Measurements from ENCODE around the gene PRDM10.

Gene PRDM10

DNA sequence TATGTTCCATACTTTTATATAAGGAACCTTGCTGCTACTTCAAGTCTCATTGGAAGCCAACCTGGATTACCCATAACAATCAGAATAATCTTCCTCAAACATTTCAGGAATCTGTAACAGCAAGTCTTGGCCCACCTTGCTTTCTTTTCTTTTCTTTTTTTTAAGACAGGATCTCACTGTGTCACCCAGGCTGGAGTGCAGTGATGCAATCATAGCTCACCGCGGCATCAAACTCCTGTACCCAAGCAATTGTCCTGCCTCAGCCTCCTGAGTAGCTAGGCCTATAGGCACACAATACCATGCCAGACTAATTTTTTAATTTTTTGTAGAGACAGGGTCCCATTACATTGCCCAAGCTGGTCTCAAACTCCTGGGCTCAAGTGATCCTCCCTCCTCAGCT, 29.3 kb upstream of the PRDM10 start:
- TF ChIP-seq FOXP2 (optimal IDR thresholded peaks at IDR 0.05; ENCODE audit: borderline replicate concordance, extremely low read depth, extremely low read length, insufficient read depth) = no peak
- TF ChIP-seq TAF1 (IDR thresholded peaks at IDR 0.05; ENCODE audit: borderline replicate concordance, insufficient read depth, low read length) = no peak
- TF ChIP-seq, protein P1, sequence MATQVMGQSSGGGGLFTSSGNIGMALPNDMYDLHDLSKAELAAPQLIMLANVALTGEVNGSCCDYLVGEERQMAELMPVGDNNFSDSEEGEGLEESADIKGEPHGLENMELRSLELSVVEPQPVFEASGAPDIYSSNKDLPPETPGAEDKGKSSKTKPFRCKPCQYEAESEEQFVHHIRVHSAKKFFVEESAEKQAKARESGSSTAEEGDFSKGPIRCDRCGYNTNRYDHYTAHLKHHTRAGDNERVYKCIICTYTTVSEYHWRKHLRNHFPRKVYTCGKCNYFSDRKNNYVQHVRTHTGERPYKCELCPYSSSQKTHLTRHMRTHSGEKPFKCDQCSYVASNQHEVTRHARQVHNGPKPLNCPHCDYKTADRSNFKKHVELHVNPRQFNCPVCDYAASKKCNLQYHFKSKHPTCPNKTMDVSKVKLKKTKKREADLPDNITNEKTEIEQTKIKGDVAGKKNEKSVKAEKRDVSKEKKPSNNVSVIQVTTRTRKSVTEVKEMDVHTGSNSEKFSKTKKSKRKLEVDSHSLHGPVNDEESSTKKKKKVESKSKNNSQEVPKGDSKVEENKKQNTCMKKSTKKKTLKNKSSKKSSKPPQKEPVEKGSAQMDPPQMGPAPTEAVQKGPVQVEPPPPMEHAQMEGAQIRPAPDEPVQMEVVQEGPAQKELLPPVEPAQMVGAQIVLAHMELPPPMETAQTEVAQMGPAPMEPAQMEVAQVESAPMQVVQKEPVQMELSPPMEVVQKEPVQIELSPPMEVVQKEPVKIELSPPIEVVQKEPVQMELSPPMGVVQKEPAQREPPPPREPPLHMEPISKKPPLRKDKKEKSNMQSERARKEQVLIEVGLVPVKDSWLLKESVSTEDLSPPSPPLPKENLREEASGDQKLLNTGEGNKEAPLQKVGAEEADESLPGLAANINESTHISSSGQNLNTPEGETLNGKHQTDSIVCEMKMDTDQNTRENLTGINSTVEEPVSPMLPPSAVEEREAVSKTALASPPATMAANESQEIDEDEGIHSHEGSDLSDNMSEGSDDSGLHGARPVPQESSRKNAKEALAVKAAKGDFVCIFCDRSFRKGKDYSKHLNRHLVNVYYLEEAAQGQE (IDR thresholded peaks at IDR 0.05; ENCODE audit: insufficient read depth in 1 of 2, low read depth in 2 of 2, low read length in 2 of 2) = no peak
- no peak for TF ChIP-seq POLR2AphosphoS5 (IDR thresholded peaks at IDR 0.05; ENCODE audit: low read depth, low read length)
- no peak for TF ChIP-seq SIN3A (IDR thresholded peaks at IDR 0.05; ENCODE audit: borderline replicate concordance, insufficient read depth, low read length)

DNA sequence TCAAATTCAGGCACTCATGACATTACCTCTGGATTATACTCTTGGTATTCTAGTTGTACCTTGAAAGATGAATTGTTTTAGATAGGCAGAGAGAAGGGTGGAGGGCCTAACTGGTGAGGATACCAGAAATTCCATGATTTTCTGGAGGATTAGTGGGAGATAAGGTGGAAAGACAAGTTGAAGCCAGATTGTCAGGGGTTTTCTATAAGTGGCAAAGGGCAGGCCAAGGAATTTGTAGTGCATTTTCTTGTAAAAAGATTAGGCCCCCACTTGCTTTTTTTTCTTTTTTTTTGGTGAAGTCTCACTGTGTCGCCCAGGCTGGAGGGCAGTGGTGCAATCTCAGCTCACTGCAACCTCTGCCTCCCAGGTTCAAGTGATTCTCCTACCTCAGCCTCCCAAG, 28.4 kb upstream of the PRDM10 start:
- TF ChIP-seq, protein P1 (IDR thresholded peaks at IDR 0.05; ENCODE audit: insufficient read depth in 1 of 2, low read depth in 2 of 2, low read length in 2 of 2) = no peak
- no peak for TF ChIP-seq TAF1 (IDR thresholded peaks at IDR 0.05; ENCODE audit: borderline replicate concordance, insufficient read depth, low read length)
- no peak for TF ChIP-seq SIN3A (IDR thresholded peaks at IDR 0.05; ENCODE audit: borderline replicate concordance, insufficient read depth, low read length)
- TF ChIP-seq FOXP2 (optimal IDR thresholded peaks at IDR 0.05; ENCODE audit: borderline replicate concordance, extremely low read depth, extremely low read length, insufficient read depth) = no peak
- TF ChIP-seq POLR2AphosphoS5 (IDR thresholded peaks at IDR 0.05; ENCODE audit: low read depth, low read length) = no peak

DNA sequence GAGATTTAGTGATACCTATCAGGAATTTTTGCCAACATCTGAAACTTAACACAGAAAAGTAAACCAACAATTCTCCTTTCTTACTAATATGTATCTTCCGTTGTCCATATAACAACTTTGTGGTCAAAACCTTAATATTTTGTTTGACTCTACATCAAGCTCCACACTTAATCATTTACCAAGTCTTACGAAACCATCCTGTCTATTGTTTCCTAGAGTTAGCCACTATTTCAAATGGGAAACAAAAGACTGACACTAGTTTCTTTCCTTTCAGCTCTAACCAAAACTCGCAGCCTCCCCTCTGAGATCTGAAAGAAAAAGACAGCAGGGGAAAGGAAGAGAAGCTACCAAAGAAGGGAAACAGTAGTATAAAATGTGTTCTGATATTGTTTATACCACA, 26.5 kb upstream of the PRDM10 start:
- TF ChIP-seq SIN3A (IDR thresholded peaks at IDR 0.05; ENCODE audit: borderline replicate concordance, insufficient read depth, low read length) = no peak
- TF ChIP-seq, protein P1 (IDR thresholded peaks at IDR 0.05; ENCODE audit: insufficient read depth in 1 of 2, low read depth in 2 of 2, low read length in 2 of 2) = no peak

DNA sequence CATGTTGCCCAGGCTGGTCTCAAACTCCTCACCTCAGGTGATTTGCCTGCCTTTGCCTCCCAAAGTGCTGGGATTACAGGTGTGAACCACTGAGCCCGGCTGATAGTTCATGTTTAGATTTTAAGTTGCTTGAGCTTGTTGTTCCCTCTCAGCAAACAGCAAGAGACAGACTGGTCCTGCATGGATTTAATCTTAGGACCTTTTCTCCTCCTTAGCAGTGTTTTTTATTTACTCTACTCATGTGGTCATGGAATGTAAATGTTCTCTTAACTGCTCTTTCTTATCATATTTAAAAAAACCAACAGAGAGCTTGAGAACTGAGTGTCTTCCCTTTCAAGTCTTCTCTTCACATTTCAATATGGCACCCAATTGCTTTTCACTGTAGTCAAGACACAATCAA, 22.7 kb upstream of the PRDM10 start:
- TF ChIP-seq SIN3A (IDR thresholded peaks at IDR 0.05; ENCODE audit: borderline replicate concordance, insufficient read depth, low read length) (no peak), POLR2AphosphoS5 (IDR thresholded peaks at IDR 0.05; ENCODE audit: low read depth, low read length) (no peak)
- TF ChIP-seq, protein P1 (IDR thresholded peaks at IDR 0.05; ENCODE audit: insufficient read depth in 1 of 2, low read depth in 2 of 2, low read length in 2 of 2) = no peak

DNA sequence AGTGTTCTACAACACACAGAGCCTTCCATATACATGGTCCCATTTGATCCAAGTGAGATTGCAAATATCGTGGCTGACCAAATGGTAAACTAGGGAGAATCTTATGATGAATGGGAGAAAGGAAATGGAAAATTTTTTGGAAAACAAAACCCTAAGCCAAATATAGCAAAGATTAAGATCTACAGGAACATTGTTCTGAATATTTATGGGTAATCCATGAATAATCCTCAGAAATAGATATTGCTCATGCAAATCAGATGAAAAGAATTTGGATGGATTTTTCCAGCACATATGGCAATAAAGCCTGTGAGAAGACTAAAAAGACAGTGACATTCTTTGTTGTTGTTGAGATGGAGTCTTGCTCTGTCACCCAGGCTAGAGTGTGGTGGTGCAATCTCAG, 21.7 kb upstream of the PRDM10 start:
- TF ChIP-seq, protein P1 (IDR thresholded peaks at IDR 0.05; ENCODE audit: insufficient read depth in 1 of 2, low read depth in 2 of 2, low read length in 2 of 2) = no peak
- no peak for TF ChIP-seq POLR2AphosphoS5 (IDR thresholded peaks at IDR 0.05; ENCODE audit: low read depth, low read length)
- no peak for TF ChIP-seq SIN3A (IDR thresholded peaks at IDR 0.05; ENCODE audit: borderline replicate concordance, insufficient read depth, low read length)
- TF ChIP-seq TAF1 (IDR thresholded peaks at IDR 0.05; ENCODE audit: borderline replicate concordance, insufficient read depth, low read length) = no peak
- TF ChIP-seq FOXP2 (optimal IDR thresholded peaks at IDR 0.05; ENCODE audit: borderline replicate concordance, extremely low read depth, extremely low read length, insufficient read depth) = no peak
